LNCAP (cell line): ENCODE measurements around the gene RPS19BP1.
A peak's percentile ranks its signal among the peaks of the same experiment; 100 is the strongest.

ENCODE experiments used
- CTCF ChIP-seq: fragments of 450-650 bp; IDR thresholded peaks from 2 replicates; pipeline ENCODE4 v1.5.1; 2017; ENCODE audit warnings: mild to moderate bottlenecking

Gene RPS19BP1

DNA sequence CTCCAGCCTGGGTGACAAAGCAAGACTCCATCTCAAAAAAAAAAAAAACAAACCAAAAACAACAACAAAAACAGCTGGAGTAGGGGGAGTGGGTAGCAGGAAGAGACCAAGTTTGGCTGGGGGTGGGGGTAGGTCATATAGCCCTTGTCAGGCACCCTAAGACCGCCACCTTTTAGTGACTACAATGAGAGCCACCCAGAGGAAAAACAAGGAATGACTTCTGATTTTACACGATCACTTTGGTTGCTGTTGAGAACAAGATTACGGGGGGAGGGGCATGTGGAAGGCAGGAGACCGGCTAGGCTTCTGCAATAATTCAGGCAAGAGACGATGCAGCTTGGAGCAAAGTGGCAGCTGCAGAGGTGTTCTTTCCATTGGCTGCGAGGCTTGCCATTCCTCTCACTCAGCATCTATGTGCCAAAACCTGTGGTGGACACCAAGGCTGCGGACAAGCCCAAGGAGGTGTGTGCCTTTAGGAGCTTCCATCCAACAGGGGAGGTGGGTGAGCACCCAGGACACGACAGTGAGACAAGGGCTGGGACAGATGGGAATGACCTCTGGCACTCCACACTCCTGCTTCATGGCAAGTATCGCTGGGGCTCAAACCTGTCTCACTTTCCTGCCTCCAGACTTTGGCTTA lies 1.7 kb downstream of the RPS19BP1 start:
- TF ChIP-seq CTCF, result peak; percentile 26; the same call in 1 of the 2 replicates

- no peak for TF ChIP-seq CTCF
Measured at GRCh38 chr22:39530116-39530515, 2.4 kb downstream of the RPS19BP1 start.

DNA sequence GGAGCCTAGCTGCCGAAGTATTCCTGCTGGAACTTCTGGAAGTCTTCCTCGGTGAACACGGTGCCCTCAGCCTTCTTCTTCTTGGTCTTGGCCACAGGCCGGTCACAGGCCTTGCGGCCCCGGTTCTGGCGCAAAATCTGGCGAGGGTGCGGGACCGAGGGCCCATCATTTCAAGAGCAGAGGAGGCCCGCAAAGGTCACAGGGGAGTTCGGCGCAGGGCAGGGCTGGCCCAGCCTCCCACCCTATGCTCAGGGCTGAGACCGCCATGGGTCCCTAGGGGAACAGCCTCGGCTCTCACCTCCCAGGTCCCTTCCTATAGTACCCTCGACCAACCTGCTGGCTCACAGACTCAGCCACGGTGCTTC lies 3.1 kb downstream of the RPS19BP1 start:
- peak; percentile 43 for TF ChIP-seq CTCF

DNA sequence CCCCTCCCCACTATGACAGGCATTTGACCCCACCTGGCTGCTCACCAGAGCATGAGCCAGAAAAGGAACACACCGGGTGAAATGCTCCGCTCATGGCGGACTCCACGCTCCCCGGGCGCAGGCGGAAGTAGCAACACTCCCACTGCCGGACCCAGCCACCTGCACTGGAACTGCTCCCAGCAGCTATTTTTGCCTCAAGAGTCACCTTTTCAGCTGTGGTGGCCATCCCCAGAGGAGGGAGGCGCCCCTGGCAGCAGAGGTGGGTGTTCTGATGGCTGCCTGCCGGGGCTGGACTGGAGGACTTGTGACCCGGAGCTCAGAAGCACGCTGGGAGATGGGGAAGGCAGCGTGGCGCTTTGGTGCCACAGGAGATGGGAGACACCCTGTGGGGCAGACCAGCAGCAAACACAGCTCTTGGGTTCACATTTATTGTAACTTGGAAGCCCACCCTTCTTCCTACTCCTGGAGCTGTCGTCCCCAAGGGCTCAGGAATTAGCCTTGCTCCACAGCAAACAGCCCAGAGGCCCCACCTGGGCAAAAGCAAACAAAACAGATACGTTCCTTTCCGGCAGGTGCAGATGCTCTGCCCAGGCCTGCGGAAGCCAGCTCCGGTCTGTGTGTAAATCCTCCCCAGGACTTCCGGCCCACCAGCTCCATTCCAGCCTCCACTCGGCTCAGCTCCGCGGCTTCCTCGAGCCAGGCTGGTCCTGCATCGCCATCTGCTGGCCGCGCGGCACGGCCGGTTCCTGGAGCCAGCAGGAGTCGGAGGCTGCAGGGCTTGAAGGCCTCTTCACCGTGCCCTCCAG lies 3.7 kb downstream of the RPS19BP1 start:
- peak; percentile 98 for TF ChIP-seq CTCF

DNA sequence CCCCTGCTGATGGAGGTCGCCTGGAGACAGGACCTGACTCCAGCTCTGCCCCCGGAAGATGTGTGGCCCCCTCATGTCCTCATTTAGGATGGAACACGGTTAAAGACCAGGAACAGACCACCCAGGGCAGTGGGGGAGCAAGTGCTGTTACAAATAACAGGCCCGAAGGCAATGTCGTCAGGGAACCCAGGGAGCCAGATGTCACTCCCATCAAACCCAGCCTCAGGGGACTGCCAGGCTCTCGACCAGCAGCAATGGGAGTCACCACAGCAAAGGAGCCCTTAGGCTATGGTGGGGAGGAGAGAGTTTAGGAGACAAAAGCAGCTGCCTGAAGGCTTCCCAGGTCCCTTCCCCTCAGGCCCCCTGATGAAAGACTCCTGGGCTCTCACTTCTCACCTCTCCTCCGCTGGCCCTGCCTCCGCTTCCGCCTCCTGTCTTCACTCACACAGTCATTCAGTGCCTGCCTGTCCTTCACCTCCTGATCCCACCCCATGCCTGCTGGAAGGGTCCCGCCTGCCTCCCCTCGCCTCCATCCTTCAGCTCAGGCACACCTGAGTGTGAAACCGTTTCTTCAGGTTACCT lies 4.4 kb downstream of the RPS19BP1 start:
- TF ChIP-seq CTCF, result no peak

DNA sequence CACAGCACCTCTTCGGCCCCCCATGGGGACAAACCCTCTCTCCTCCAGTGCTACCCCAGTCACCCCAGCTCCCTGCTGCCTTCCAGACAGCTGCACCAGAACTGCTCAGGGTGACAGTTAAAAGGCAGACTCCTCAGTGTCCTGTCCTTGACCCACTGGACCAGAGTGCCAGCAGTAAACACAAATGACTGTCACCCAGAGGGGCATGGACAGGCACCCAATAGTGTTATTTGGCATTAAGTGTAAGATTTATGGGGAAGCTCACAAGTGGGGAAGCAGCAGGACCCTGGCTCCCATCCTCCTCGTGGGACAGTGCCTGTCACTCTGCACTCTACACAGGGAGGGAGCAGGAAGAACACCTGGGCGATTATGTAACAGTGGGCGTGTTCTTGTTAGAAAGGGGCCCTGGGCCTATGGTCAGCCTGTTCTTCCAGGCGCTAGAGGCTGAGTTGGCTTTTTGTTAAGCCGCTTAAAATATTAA lies 5.0 kb downstream of the RPS19BP1 start:
- TF ChIP-seq CTCF, result no peak

- TF ChIP-seq CTCF, result no peak
Measured at GRCh38 chr22:39526736-39527171, 5.8 kb downstream of the RPS19BP1 start.
